Right atrium auricular region (tissue), 2 donors: ENCODE data around the gene OTOA. TPM values are rescaled to one million over a fixed set of nuclear protein-coding genes. Genes with fewer than 3 reads are reported as not detected.
"Not testable (repeated sequence)": the region's sequence is repeated elsewhere in the genome, so short reads cannot be mapped to it uniquely, and the experiment has no call there.

Experiments used
- DNase-seq: peaks from one replicate; pipeline ENCODE4 v3.0.0-alpha.2; 2019; ENCODE audit warnings: low spot score
- H3K27ac ChIP-seq, 2 donors: fragments of 200-600 bp; sonication (generic); 1 replicate in 1 of 2; 2 replicates in 1 of 2; pipeline ENCODE4 v1.5.1; 2016 to 2019
- H3K27me3 ChIP-seq, 2 donors: fragments of 200-600 bp; sonication (generic); one replicate each; pipeline versions ENCODE4 v1.5.1 to v1.6.0; 2017 to 2019
- H3K36me3 ChIP-seq: fragments of 200-600 bp; sonication (generic); one replicate; pipeline ENCODE4 v1.5.1; 2016
- H3K4me1 ChIP-seq, 2 donors: fragments of 200-600 bp; sonication (generic); one replicate each; pipeline versions ENCODE4 v1.5.1 to v1.6.0; 2017 to 2019
- H3K4me3 ChIP-seq, 2 donors: fragments of 200-600 bp; sonication (generic); 1 replicate in 1 of 2; 2 replicates in 1 of 2; pipeline ENCODE4 v1.5.1; 2017 to 2019; ENCODE audit warnings: mild to moderate bottlenecking in 1 of 2, moderate library complexity in 1 of 2
- H3K9me3 ChIP-seq, 2 donors: fragments of 200-600 bp; sonication (generic); one replicate each; pipeline ENCODE4 v1.5.1; 2019
- total RNA-seq, 2 donors: library from RNA; depleted of rRNA; stranded (reverse); fragments of >200 nt; gene quantifications; one replicate each; pipeline ENCODE4 v1.1.0, GENCODE V29; 2016
- TF ChIP-seq, protein P1 (sequence below), 2 donors: fragments of 200-600 bp; sonication (generic); IDR thresholded peaks; one replicate each; pipeline ENCODE4 v1.5.1; 2019; ENCODE audit warnings: antibody characterized with exemption in 2 of 2

Gene OTOA
- total RNA-seq, 2 donors from 2014 or later, result not detected

DNA sequence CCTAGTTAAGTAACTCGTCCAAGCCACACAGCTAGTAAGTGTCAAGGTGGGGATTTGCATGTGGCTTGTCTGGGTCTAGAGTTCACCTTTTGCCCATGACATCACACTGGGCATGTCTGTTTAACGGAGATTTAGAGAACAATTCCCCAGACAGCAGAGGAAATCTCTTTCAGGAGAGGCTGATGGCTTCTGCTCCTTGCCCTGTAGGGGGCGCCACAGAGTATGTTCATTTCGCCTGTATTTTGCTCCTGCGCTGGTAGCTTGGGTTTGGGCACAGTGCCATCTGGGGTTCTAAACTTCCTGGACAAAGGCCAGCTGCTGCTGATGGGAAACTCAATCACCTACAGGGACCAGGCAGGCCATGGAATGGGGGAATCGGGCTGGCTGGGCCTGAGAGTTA lies 20.4 kb downstream of the OTOA start:
- no peaks in the 10 kb centered on the region for H3K9me3 ChIP-seq
- H3K36me3 ChIP-seq, result no peaks in the 10 kb centered on the region
- no peak overlapping the region for H3K4me3 ChIP-seq
- no peaks in the 10 kb centered on the region for H3K4me1 ChIP-seq
- TF ChIP-seq, protein P1, sequence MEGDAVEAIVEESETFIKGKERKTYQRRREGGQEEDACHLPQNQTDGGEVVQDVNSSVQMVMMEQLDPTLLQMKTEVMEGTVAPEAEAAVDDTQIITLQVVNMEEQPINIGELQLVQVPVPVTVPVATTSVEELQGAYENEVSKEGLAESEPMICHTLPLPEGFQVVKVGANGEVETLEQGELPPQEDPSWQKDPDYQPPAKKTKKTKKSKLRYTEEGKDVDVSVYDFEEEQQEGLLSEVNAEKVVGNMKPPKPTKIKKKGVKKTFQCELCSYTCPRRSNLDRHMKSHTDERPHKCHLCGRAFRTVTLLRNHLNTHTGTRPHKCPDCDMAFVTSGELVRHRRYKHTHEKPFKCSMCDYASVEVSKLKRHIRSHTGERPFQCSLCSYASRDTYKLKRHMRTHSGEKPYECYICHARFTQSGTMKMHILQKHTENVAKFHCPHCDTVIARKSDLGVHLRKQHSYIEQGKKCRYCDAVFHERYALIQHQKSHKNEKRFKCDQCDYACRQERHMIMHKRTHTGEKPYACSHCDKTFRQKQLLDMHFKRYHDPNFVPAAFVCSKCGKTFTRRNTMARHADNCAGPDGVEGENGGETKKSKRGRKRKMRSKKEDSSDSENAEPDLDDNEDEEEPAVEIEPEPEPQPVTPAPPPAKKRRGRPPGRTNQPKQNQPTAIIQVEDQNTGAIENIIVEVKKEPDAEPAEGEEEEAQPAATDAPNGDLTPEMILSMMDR (IDR thresholded peaks at IDR 0.05), result no peak
- DNase-seq, result no peak
- H3K27me3 ChIP-seq, result no peaks in the 10 kb centered on the region
- H3K27ac ChIP-seq, result no peak overlapping the region

DNA sequence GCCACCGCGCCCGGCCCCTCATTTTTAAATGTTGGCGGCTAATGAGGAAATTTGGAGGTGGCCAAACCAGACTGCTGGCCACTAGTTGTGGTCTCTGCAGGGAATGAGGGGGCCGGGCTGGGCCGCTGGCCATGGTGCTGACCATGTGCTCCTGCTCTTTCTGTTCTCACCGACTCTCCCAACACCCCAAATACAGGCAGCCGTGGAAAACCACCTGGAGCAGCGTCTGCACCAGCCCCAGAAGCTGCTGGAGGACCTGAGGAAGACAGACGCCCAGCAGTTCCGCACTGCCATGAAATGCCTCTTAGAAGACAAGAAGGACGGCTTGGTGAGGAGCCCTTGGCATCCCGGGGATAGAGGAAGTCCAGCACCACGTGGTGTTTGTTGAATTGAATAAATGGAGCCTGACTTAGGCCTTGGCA lies 21.3 kb downstream of the OTOA start:
- no peaks in the 10 kb centered on the region for H3K36me3 ChIP-seq
- no peak overlapping the region for H3K27ac ChIP-seq
- TF ChIP-seq, protein P1 (IDR thresholded peaks at IDR 0.05), result no peak
- no peaks in the 10 kb centered on the region for H3K9me3 ChIP-seq
- no peaks in the 10 kb centered on the region for H3K27me3 ChIP-seq
- no peak overlapping the region for H3K4me3 ChIP-seq
- no peaks in the 10 kb centered on the region for H3K4me1 ChIP-seq
- DNase-seq, result no peak

DNA sequence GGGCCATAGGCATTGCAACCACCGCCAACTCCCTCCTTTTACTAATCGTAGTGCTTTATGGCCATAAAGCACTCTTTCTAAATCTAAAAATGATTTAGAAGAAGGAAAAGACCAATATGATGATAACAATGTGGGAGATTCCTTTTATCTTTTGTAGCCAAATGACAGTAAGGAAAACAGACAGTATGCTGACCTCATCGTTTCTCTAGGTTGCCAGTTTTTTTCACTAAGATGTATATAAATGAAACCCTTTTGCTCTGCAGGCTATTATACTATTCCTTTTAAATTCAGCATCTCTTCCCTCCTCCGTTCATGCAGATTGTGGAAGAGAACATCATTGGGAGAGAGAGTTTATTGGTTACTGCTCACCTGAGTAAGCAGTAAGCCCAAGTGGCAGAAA lies 25.3 kb downstream of the OTOA start:
- no peaks in the 10 kb centered on the region for H3K4me1 ChIP-seq
- no peak for DNase-seq
- H3K27me3 ChIP-seq, result no peaks in the 10 kb centered on the region
- no peaks in the 10 kb centered on the region for H3K36me3 ChIP-seq
- H3K27ac ChIP-seq, result no peak overlapping the region
- no peaks in the 10 kb centered on the region for H3K9me3 ChIP-seq
- TF ChIP-seq, protein P1 (IDR thresholded peaks at IDR 0.05), result no peak
- no peak overlapping the region for H3K4me3 ChIP-seq

DNA sequence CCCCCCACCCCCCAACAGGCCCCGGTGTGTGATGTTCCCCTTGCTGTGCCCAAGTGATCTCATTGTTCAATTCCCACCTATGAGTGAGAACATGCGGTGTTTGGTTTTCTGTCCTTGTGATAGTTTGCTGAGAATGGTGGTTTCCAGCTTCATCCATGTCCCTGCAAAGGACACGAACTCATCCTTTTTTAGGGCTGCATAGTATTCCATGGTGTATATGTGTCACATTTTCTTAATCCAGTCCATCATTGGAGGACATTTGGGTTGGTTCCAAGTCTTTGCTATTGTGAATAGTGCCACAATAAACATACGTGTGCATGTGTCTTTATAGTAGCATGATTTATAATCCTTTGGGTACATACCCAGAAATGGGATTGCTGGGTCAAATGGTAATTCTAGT lies 27.2 kb downstream of the OTOA start:
- not testable (repeated sequence) for H3K27me3 ChIP-seq, DNase-seq, H3K4me3 ChIP-seq, H3K36me3 ChIP-seq, H3K27ac ChIP-seq, H3K9me3 ChIP-seq, H3K4me1 ChIP-seq

DNA sequence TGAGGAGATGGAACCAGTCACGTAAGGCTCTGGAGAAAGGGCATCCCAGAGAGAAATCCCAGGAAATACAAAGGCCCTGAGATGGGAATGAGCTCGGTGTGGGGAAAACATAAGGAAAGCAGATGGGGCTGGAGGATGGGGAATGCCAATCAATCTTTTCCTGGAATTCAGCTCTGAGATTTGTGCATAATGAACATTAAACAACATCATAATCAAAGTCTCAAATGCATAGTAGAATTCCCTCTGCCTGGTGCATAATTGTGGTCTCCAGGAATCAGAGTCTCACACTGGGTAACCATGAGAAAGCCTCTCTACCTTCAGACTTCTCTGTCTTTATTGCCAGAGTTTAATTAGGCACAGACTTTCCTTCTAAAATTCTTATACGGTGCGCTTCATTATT lies 30.8 kb downstream of the OTOA start:
- Histone ChIP-seq H3K4me1 (no peaks in the 10 kb centered on the region), H3K27ac (no peak overlapping the region), H3K27me3 (no peaks in the 10 kb centered on the region), H3K4me3 (no peak overlapping the region), H3K9me3 (no peaks in the 10 kb centered on the region), H3K36me3 (no peaks in the 10 kb centered on the region)
- no peak for DNase-seq
- TF ChIP-seq, protein P1 (IDR thresholded peaks at IDR 0.05), result no peak

DNA sequence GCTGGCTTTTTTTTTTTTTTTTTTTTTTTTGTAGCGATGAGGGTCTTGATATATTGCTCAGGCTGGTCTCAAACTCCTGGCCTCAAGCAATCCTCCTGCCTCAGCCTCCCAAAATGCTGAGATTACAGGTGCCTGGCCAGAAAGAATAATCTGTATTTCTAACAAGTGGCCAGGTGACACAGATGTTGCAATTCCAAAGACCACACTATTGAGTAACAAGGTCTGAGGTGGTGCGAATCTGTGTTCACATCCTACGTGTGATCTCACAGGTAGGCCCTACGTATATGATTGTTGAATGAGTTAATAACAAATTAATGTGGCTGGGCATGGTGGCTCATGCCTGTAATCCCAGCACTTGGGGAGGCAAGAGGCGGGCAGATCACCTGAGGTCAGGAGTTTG lies 33.3 kb downstream of the OTOA start:
- TF ChIP-seq, protein P1 (IDR thresholded peaks at IDR 0.05), result no peak
- no peak for DNase-seq
- H3K27ac ChIP-seq, result no peak overlapping the region
- H3K4me1 ChIP-seq, result no peaks in the 10 kb centered on the region
- no peaks in the 10 kb centered on the region for H3K36me3 ChIP-seq
- no peaks in the 10 kb centered on the region for H3K9me3 ChIP-seq
- H3K27me3 ChIP-seq, result no peaks in the 10 kb centered on the region
- no peak overlapping the region for H3K4me3 ChIP-seq
